Transverse colon (tissue), 4 donors: ENCODE results near the gene EXD3. TPM values are rescaled to one million over a fixed set of nuclear protein-coding genes. Genes with fewer than 3 reads are reported as not detected.
A peak's percentile ranks its signal among the peaks of the same experiment; 100 is the strongest.

Source experiments
- DNase-seq: peaks from one replicate; pipeline ENCODE4 v3.0.0-alpha.2; 2019
- H3K27ac ChIP-seq, 4 donors: fragments of 200-600 bp; sonication (generic); 2 replicates each; pipeline ENCODE4 v1.5.1; 2016 to 2018; ENCODE audit warnings: inconsistent platforms in 4 of 4
- H3K27me3 ChIP-seq: fragments of 200-600 bp; sonication (generic); 2 replicates; pipeline ENCODE4 v1.5.1; 2017; ENCODE audit warnings: inconsistent platforms
- H3K36me3 ChIP-seq, 4 donors: fragments of 200-600 bp; sonication (generic); 2 replicates each; pipeline ENCODE4 v1.5.1; 2017 to 2019; ENCODE audit warnings: inconsistent platforms in 4 of 4
- H3K4me1 ChIP-seq, 4 donors: fragments of 200-600 bp; sonication (generic); 2 replicates each; pipeline ENCODE4 v1.5.1; 2017 to 2020; ENCODE audit warnings: inconsistent platforms in 4 of 4
- H3K4me3 ChIP-seq, 4 donors: fragments of 200-600 bp; sonication (generic); 1 replicate in 1 of 4; 2 replicates in 3 of 4; pipeline versions ENCODE4 v1.5.1 to v1.6.1; 2017 to 2019; ENCODE audit warnings: inconsistent platforms in 4 of 4
- H3K9me3 ChIP-seq, 2 donors: fragments of 200-600 bp; sonication (generic); 2 replicates each; pipeline ENCODE4 v1.5.1; 2017 to 2019; ENCODE audit warnings: inconsistent platforms in 2 of 2
- CTCF ChIP-seq, 5 experiments: fragments of 200-600 bp in 3 of 5; fragments of 450-650 bp in 2 of 5; sonication (generic) in 3 of 5; IDR thresholded peaks; 1 replicate in 2 of 5; 2 replicates in 3 of 5; pipeline ENCODE4 v1.5.1; 2016 to 2017; ENCODE audit warnings: antibody characterized with exemption in 5 of 5, inconsistent platforms in 3 of 5, mild to moderate bottlenecking in 2 of 5, moderate library complexity in 1 of 5
- EP300 ChIP-seq: sonication (generic); formaldehyde crosslinking; IDR thresholded peaks from one replicate; pipeline ENCODE4 v1.6.1; 2017; ENCODE audit warnings: antibody characterized with exemption, low read depth
- POLR2A ChIP-seq: fragments of 450-650 bp; IDR thresholded peaks from one replicate; pipeline ENCODE4 v1.6.1; 2016; ENCODE audit warnings: antibody characterized with exemption, mild to moderate bottlenecking, moderate library complexity
- POLR2AphosphoS5 ChIP-seq, 3 donors: sonication (generic); formaldehyde crosslinking; IDR thresholded peaks; one replicate each; pipeline ENCODE4 v1.6.1; 2016; ENCODE audit warnings: antibody characterized with exemption in 3 of 3
- WGBS, 2 donors: methylation state at CpG; one replicate each; pipeline ENCODE4 v1.1.5; 2018; ENCODE audit warnings: low coverage in 1 of 2; 5-methylcytosine and 5-hydroxymethylcytosine counted together
- in situ Hi-C, 4 donors: fragments of 200-750 bp; cut with MboI; loops; one replicate each; pipeline versions ENCODE4 v1.15.0 to v1.15.1; 2017; ENCODE audit warnings: low sequenced_read_pairs in 3 of 4, low pct_ligation_motif_present in 1 of 4, low pct_unique_long_range_greater_than_20kb in 1 of 4
- intact Hi-C: fragments of 100-400 bp; cut with DNase I; formaldehyde crosslinking; loops from one replicate; pipeline ENCODE4 v1.15.1; 2023; ENCODE audit warnings: low total_unique reads
- total RNA-seq, 4 donors: library from RNA; depleted of rRNA; stranded (reverse); fragments of >200 nt; gene quantifications; one replicate each; pipeline ENCODE4 v1.1.0, GENCODE V29; 2016

The EXD3 gene
- total RNA-seq, 4 donors from 2014 or later = 47.6 to 228 (median 74.2) TPM

GRCh38 chr9:137312852-137313325, 110.1 kb downstream of the EXD3 start:
- DNase-seq = no peak
- no peaks in the 10 kb centered on the region for H3K9me3 ChIP-seq
- 87% methylated on average over 6 of the region's 6 CpGs; no CpG with 5 or more reads in 1 of the 2 donors for WGBS, 2 donors
- peaks cover 17% of the 10 kb centered on the region for H3K27me3 ChIP-seq
- intact Hi-C loops (no loop called here), in situ Hi-C loops (no loop called here)
- TF ChIP-seq EP300 (no peak), POLR2AphosphoS5 (IDR thresholded peaks at IDR 0.05) (no peak), CTCF (IDR thresholded peaks at IDR 0.05) (no peak), POLR2A (no peak)
- no peak overlapping the region for H3K4me3 ChIP-seq
- H3K4me1 ChIP-seq = peaks cover 14 to 61% (median 43%) of the 10 kb centered on the region in 4 donors
- no peaks in the 10 kb centered on the region for H3K36me3 ChIP-seq
- peak overlapping the region in 1 of 4 donors; percentile 94 for H3K27ac ChIP-seq

- DNase-seq = peak; percentile 44
- TF ChIP-seq EP300 (no peak), POLR2AphosphoS5 (IDR thresholded peaks at IDR 0.05) (peak in 2 of 3 donors; percentile 12 to 42)
- intact Hi-C loops = no loop called here
- in situ Hi-C loops = no loop called here
- no peaks in the 10 kb centered on the region for H3K36me3 ChIP-seq
- no peaks in the 10 kb centered on the region for H3K9me3 ChIP-seq
- H3K4me1 ChIP-seq = peaks cover 16 to 68% (median 50%) of the 10 kb centered on the region in 4 donors
- 65% methylated on average over 15 of the region's 28 CpGs; no CpG with 5 or more reads in 1 of the 2 donors for WGBS, 2 donors
- H3K27ac ChIP-seq = peak overlapping the region; percentile 83 to 94 (median 84)
- no peak overlapping the region for H3K4me3 ChIP-seq
- H3K27me3 ChIP-seq = peaks cover 17% of the 10 kb centered on the region
Observed at GRCh38 chr9:137311986-137312851, 110.7 kb downstream of the EXD3 start.

GRCh38 chr9:137311171-137311985, 111.6 kb downstream of the EXD3 start:
- in situ Hi-C loops (no loop called here), intact Hi-C loops (no loop called here)
- Histone ChIP-seq H3K4me3 (no peak overlapping the region), H3K4me1 (peaks cover 14 to 73% (median 52%) of the 10 kb centered on the region in 4 donors), H3K27ac (peak overlapping the region; percentile 83 to 94 (median 84)), H3K36me3 (no peaks in the 10 kb centered on the region), H3K27me3 (peaks cover 13% of the 10 kb centered on the region), H3K9me3 (no peaks in the 10 kb centered on the region)
- peak; percentile 92 for DNase-seq
- WGBS, 2 donors = 57% methylated on average over 14 of the region's 27 CpGs; no CpG with 5 or more reads in 1 of the 2 donors
- TF ChIP-seq CTCF (IDR thresholded peaks at IDR 0.05) (no peak), POLR2A (peak; percentile 44), EP300 (peak; percentile 39), POLR2AphosphoS5 (IDR thresholded peaks at IDR 0.05) (peak; percentile 11 to 63 (median 55))

GRCh38 chr9:137310189-137311052, 112.5 kb downstream of the EXD3 start:
- intact Hi-C loops = no loop called here
- DNase-seq = peak; percentile 79
- Histone ChIP-seq H3K4me3 (no peak overlapping the region), H3K4me1 (peaks cover 19 to 73% (median 52%) of the 10 kb centered on the region in 4 donors), H3K27me3 (peaks cover 4% of the 10 kb centered on the region), H3K27ac (peak overlapping the region; percentile 83 to 94 (median 84)), H3K9me3 (no peaks in the 10 kb centered on the region), H3K36me3 (no peaks in the 10 kb centered on the region)
- in situ Hi-C loops = no loop called here
- 49 to 79% methylated on average over 4 to 18 of the region's 20 CpGs for WGBS, 2 donors
- TF ChIP-seq CTCF (IDR thresholded peaks at IDR 0.05) (no peak), POLR2A (no peak), EP300 (no peak), POLR2AphosphoS5 (IDR thresholded peaks at IDR 0.05) (no peak)
